Neural cell (in vitro differentiated cells): ENCODE measurements around the gene GFER.

ENCODE experiments used
- EZH2 ChIP-seq: fragments of 200-600, 300-800 bp; shearing (Covaris generic), sonication (generic); IDR thresholded peaks from 2 replicates; pipeline ENCODE4 v1.6.1; 2014; ENCODE audit warnings: antibody characterized with exemption, low read length, borderline replicate concordance, mild to moderate bottlenecking; ENCODE audit not compliant: insufficient read depth, poor library complexity, severe bottlenecking
- POLR2AphosphoS5 ChIP-seq: IDR thresholded peaks from 2 replicates; pipeline ENCODE4 v1.6.1; 2012
- SMC3 ChIP-seq: fragments of 450-650 bp; conservative IDR thresholded peaks from 2 replicates; pipeline ENCODE4 v1.6.1; 2014; ENCODE audit warnings: antibody characterized with exemption, mild to moderate bottlenecking, moderate library complexity; ENCODE audit not compliant: poor library complexity
- TAF1 ChIP-seq: IDR thresholded peaks from 2 replicates; pipeline ENCODE4 v1.6.1; 2012; ENCODE audit warnings: low read depth
- TF ChIP-seq, protein P1 (sequence below): fragments of 450-650 bp; IDR thresholded peaks from 2 replicates; pipeline ENCODE4 v1.5.1; 2014; ENCODE audit warnings: antibody characterized with exemption, mild to moderate bottlenecking, moderate library complexity; ENCODE audit not compliant: poor library complexity, severe bottlenecking

- TF ChIP-seq, protein P1, sequence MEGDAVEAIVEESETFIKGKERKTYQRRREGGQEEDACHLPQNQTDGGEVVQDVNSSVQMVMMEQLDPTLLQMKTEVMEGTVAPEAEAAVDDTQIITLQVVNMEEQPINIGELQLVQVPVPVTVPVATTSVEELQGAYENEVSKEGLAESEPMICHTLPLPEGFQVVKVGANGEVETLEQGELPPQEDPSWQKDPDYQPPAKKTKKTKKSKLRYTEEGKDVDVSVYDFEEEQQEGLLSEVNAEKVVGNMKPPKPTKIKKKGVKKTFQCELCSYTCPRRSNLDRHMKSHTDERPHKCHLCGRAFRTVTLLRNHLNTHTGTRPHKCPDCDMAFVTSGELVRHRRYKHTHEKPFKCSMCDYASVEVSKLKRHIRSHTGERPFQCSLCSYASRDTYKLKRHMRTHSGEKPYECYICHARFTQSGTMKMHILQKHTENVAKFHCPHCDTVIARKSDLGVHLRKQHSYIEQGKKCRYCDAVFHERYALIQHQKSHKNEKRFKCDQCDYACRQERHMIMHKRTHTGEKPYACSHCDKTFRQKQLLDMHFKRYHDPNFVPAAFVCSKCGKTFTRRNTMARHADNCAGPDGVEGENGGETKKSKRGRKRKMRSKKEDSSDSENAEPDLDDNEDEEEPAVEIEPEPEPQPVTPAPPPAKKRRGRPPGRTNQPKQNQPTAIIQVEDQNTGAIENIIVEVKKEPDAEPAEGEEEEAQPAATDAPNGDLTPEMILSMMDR = no peak
- no peak for TF ChIP-seq EZH2
- TF ChIP-seq POLR2AphosphoS5 = no peak
- no peak for TF ChIP-seq SMC3
- no peak for TF ChIP-seq TAF1
These were observed 15.6 kb upstream of the GFER start for GRCh38 chr16:1968146-1968953.
